ENCODE data around the gene DUSP1. TPM values are rescaled to one million over a fixed set of nuclear protein-coding genes. Genes with fewer than 3 reads are reported as not detected.
A peak's percentile ranks its signal among the peaks of the same experiment; 100 is the strongest.

DUSP1 gene
- total and polyA plus RNA-seq, 2 of the 13 experiments (the other 11 are each of a cell fraction or from before 2014, with no cell fraction given) = 27.1 to 55.5 TPM

DNA sequence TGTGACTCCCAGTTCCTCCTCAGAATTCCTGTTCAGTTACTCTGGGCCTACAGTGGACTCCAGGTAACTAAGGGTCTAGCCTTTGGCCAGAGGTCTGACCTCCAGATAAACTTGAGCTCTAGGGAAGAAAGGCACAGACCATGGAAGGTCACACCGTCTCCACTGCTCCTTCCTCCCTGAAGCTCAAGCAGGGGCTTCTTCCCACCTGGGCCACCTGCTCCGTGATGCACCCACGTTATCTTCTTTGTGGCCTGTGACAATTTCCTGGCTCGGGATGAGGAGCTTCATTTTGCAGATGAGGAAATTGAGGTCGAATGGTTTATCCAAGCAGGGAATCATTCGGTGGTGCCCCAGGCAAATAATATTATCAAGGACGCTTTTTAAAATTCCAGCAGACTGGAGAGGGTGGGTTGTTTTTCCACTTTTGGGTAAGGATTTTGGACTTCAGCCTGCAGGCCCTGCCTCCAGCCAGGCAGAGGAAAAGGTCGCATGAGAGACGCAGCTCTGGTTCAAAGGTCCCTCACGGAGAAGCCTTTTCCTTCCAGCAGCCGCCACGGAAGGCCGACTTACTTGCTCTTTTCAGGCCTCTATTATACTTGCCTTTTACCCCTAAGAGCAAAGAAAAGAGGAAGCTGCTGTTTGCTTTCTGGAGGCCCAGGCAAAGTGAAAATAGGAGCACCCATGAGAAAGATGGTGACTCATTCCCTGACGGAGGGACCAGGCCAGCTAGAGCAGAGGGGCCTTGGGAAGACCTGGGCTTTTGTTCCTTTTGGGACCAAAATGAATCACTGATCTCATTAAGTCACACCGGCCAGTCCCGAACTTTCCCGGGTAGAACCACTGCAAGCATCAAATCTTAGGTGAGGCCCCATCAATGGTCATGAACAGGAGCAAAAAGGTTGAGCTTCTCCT lies 22.8 kb upstream of the DUSP1 start:
- H3K4me2 ChIP-seq (ENCODE audit: low read depth, low read length) = peak overlapping the region; percentile 66
- TF ChIP-seq NCOA5 (CRISPR knock-in tag; IDR thresholded peaks at IDR 0.05) (no peak), NFIB (CRISPR knock-in tag; IDR thresholded peaks at IDR 0.05; ENCODE audit: borderline replicate concordance) (no peak), MBD4 (IDR thresholded peaks at IDR 0.05; ENCODE audit: borderline replicate concordance, low read length) (no peak), MED1 (CRISPR knock-in tag; IDR thresholded peaks at IDR 0.05) (peak; percentile 64), HNRNPUL1 (IDR thresholded peaks at IDR 0.05; ENCODE audit: low read depth, low read length) (no peak), KAT2B (IDR thresholded peaks at IDR 0.05; ENCODE audit: borderline replicate concordance, low read depth, low read length) (no peak), DNMT3B (CRISPR knock-in tag; conservative IDR thresholded peaks at IDR 0.05) (no peak), SRSF9 (IDR thresholded peaks at IDR 0.05; ENCODE audit: borderline replicate concordance, insufficient read depth, low read depth, low read length, poor library complexity, severe bottlenecking) (no peak), JUND (CRISPR knock-in tag; IDR thresholded peaks at IDR 0.05) (peak; percentile 58; the same call in 1 of the 2 replicates), AKAP8 (CRISPR knock-in tag; IDR thresholded peaks at IDR 0.05) (0 out of 2 replicates have a peak, but pooled peaks have one; percentile 64), MXD4 (CRISPR knock-in tag; IDR thresholded peaks at IDR 0.05) (0 out of 2 replicates have a peak, but pooled peaks have one; percentile 16)
- TF ChIP-seq, protein P1, sequence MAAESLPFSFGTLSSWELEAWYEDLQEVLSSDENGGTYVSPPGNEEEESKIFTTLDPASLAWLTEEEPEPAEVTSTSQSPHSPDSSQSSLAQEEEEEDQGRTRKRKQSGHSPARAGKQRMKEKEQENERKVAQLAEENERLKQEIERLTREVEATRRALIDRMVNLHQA (CRISPR knock-in tag; IDR thresholded peaks at IDR 0.05) = no peak
- TF ChIP-seq, protein P2, sequence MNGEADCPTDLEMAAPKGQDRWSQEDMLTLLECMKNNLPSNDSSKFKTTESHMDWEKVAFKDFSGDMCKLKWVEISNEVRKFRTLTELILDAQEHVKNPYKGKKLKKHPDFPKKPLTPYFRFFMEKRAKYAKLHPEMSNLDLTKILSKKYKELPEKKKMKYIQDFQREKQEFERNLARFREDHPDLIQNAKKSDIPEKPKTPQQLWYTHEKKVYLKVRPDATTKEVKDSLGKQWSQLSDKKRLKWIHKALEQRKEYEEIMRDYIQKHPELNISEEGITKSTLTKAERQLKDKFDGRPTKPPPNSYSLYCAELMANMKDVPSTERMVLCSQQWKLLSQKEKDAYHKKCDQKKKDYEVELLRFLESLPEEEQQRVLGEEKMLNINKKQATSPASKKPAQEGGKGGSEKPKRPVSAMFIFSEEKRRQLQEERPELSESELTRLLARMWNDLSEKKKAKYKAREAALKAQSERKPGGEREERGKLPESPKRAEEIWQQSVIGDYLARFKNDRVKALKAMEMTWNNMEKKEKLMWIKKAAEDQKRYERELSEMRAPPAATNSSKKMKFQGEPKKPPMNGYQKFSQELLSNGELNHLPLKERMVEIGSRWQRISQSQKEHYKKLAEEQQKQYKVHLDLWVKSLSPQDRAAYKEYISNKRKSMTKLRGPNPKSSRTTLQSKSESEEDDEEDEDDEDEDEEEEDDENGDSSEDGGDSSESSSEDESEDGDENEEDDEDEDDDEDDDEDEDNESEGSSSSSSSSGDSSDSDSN (CRISPR knock-in tag; IDR thresholded peaks at IDR 0.05) = 0 out of 2 replicates have a peak, but pooled peaks have one; percentile 34
- TF ChIP-seq, protein P3, sequence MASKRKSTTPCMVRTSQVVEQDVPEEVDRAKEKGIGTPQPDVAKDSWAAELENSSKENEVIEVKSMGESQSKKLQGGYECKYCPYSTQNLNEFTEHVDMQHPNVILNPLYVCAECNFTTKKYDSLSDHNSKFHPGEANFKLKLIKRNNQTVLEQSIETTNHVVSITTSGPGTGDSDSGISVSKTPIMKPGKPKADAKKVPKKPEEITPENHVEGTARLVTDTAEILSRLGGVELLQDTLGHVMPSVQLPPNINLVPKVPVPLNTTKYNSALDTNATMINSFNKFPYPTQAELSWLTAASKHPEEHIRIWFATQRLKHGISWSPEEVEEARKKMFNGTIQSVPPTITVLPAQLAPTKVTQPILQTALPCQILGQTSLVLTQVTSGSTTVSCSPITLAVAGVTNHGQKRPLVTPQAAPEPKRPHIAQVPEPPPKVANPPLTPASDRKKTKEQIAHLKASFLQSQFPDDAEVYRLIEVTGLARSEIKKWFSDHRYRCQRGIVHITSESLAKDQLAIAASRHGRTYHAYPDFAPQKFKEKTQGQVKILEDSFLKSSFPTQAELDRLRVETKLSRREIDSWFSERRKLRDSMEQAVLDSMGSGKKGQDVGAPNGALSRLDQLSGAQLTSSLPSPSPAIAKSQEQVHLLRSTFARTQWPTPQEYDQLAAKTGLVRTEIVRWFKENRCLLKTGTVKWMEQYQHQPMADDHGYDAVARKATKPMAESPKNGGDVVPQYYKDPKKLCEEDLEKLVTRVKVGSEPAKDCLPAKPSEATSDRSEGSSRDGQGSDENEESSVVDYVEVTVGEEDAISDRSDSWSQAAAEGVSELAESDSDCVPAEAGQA (IDR thresholded peaks at IDR 0.05; ENCODE audit: low read depth) = no peak
- TF ChIP-seq, protein P3 (CRISPR knock-in tag; IDR thresholded peaks at IDR 0.05; ENCODE audit: borderline replicate concordance) = no peak

More for the DNA sequence above, 22.8 kb upstream of the DUSP1 start:
- peak overlapping the region in 2 of 3 experiments; percentile 28 to 44; a peak in 2 of 6 replicates for H3K4me3 ChIP-seq (replicated peaks in 1 of 3; ENCODE audit: insufficient read depth in 1 of 3, low read depth in 2 of 3, low read length in 3 of 3)
- peak; percentile 8; the same call in 1 of the 3 replicates for ATAC-seq
- peak; percentile 73 for FAIRE-seq
- peak overlapping the region; percentile 71 for H3K27ac ChIP-seq (ENCODE audit: extremely low read length, insufficient read depth, low read length)
- intact Hi-C loops (cut with micrococcal nuclease; ENCODE audit: unreplicated experiment) = no loop called here
- TSS peak; percentile 75 for BruUV-seq (replicated peaks)
- 19% methylated on average over 17 of the region's 17 CpGs for WGBS (ENCODE audit: low lambda C conversion rate)
- no peaks in the 10 kb centered on the region for H3K27me3 ChIP-seq (ENCODE audit: control insufficient read depth in 1 of 2, insufficient read depth in 2 of 2, low read length in 2 of 2)
- H3K9ac ChIP-seq (ENCODE audit: insufficient read depth, low read depth, low read length) = peak overlapping the region; percentile 48
- H3K4me1 ChIP-seq (ENCODE audit: insufficient read depth, low read length) = peaks cover 97% of the 10 kb centered on the region
- H3K36me3 ChIP-seq (replicated peaks in 1 of 2; ENCODE audit: control insufficient read depth in 1 of 2, insufficient read depth in 2 of 2, low read length in 2 of 2) = no peaks in the 10 kb centered on the region
- H2AFZ ChIP-seq (ENCODE audit: low read length) = peak overlapping the region; percentile 42
- in situ Hi-C loops (cut with HindIII; ENCODE audit: extremely low pct_ligation_motif_present, low pct_unique_long_range_greater_than_20kb) = no loop called here
- ChIA-PET POLR2A (interaction anchor here (1.0 to 9.8 kb wide), 11 partner anchors 10 to 79 kb away, joined by 3 to 425 read pairs (median 6); partner anchors contain the start of genes DUSP1 and ERGIC1), CTCF (ENCODE audit: low intra/inter-chr PET ratio, low total read pairs) (no interaction called here)
- H4K20me1 ChIP-seq (ENCODE audit: insufficient read depth, low read length) = no peaks in the 10 kb centered on the region
- no peaks in the 10 kb centered on the region for H3K79me2 ChIP-seq (ENCODE audit: insufficient read depth, low read length)
- H3K9me3 ChIP-seq (ENCODE audit: low read length) = no peaks in the 10 kb centered on the region
- peak; percentile 70 for DNase-seq (ENCODE audit: low spot score)
